ENCODE results near the gene CDK19. TPM values are rescaled to one million over a fixed set of nuclear protein-coding genes. Genes with fewer than 3 reads are reported as not detected.

CDK19 gene
- total and polyA plus RNA-seq, 2 donors (not counting 1 experiment from before 2014, with no cell fraction given), result 11.2 to 11.3 TPM

- Histone ChIP-seq H3K36me3 (ENCODE audit: control insufficient read depth, insufficient read depth, low read length) (no peaks in the 10 kb centered on the region), H3K4me3 (replicated peaks in 1 of 4; ENCODE audit: control extremely low read depth in 1 of 4, insufficient read depth in 1 of 4, low read depth in 3 of 4, low read length in 4 of 4) (no peak overlapping the region), H3K9me3 (ENCODE audit: control insufficient read depth, insufficient read depth, low read depth, low read length) (no peaks in the 10 kb centered on the region), H2AFZ (ENCODE audit: low read length) (no peak overlapping the region), H4K20me1 (ENCODE audit: control insufficient read depth, extremely low read depth, insufficient read depth, low read length) (no peaks in the 10 kb centered on the region), H3K4me2 (ENCODE audit: extremely low read depth, insufficient read depth, low read length) (no peak overlapping the region), H3K27ac (ENCODE audit: insufficient read depth, low read length) (no peak overlapping the region), H3K4me1 (ENCODE audit: control insufficient read depth, extremely low read depth, insufficient read depth, low read length) (no peaks in the 10 kb centered on the region), H3K79me2 (ENCODE audit: control insufficient read depth, insufficient read depth, low read length) (no peaks in the 10 kb centered on the region), H3K9ac (ENCODE audit: insufficient read depth, low read length) (no peak overlapping the region), H3K27me3 (ENCODE audit: control insufficient read depth, insufficient read depth, low read length) (no peaks in the 10 kb centered on the region)
- no peak for DNase-seq (ENCODE audit: low read depth in 2 of 2)
- TF ChIP-seq, protein P1, sequence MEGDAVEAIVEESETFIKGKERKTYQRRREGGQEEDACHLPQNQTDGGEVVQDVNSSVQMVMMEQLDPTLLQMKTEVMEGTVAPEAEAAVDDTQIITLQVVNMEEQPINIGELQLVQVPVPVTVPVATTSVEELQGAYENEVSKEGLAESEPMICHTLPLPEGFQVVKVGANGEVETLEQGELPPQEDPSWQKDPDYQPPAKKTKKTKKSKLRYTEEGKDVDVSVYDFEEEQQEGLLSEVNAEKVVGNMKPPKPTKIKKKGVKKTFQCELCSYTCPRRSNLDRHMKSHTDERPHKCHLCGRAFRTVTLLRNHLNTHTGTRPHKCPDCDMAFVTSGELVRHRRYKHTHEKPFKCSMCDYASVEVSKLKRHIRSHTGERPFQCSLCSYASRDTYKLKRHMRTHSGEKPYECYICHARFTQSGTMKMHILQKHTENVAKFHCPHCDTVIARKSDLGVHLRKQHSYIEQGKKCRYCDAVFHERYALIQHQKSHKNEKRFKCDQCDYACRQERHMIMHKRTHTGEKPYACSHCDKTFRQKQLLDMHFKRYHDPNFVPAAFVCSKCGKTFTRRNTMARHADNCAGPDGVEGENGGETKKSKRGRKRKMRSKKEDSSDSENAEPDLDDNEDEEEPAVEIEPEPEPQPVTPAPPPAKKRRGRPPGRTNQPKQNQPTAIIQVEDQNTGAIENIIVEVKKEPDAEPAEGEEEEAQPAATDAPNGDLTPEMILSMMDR (conservative IDR thresholded peaks at IDR 0.05 in 1 of 2, IDR thresholded peaks at IDR 0.05 in 1 of 2; ENCODE audit: low read depth in 1 of 2, low read length in 2 of 2), result no peak
- TF ChIP-seq EZH2 (IDR thresholded peaks at IDR 0.05; ENCODE audit: low read length, missing control alignments), result no peak
Measured at GRCh38 chr6:110831405-110831804, 16.1 kb upstream of the CDK19 start.

DNA sequence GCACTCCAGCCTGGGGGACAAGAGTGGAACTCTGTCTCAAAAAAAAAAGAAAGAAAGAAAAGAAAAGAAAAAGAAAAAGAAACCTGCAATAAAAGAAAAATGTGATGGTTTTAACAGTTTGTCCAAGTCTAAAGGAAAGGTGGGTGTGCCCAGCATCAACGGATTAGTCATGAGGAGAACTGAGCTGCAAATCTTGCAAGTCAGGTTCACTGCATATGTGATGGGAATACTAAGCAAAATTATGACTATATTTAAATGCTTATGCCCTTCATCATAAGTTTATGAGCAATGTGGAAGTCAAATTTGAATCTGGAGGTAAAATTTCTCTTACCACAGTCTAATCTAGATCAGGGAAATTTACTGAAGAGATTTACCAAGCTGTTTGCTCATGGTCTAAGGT lies 13.1 kb upstream of the CDK19 start:
- no peaks in the 10 kb centered on the region for H3K79me2 ChIP-seq (ENCODE audit: control insufficient read depth, insufficient read depth, low read length)

GRCh38 chr6:110826236-110827129 lies 11.2 kb upstream of the CDK19 start:
- Histone ChIP-seq H3K9ac (ENCODE audit: insufficient read depth, low read length) (no peak overlapping the region), H3K4me1 (ENCODE audit: control insufficient read depth, extremely low read depth, insufficient read depth, low read length) (no peaks in the 10 kb centered on the region), H3K4me3 (replicated peaks in 1 of 4; ENCODE audit: control extremely low read depth in 1 of 4, insufficient read depth in 1 of 4, low read depth in 3 of 4, low read length in 4 of 4) (no peak overlapping the region), H3K4me2 (ENCODE audit: extremely low read depth, insufficient read depth, low read length) (no peak overlapping the region), H2AFZ (ENCODE audit: low read length) (peak overlapping the region; percentile 54), H3K27ac (ENCODE audit: insufficient read depth, low read length) (no peak overlapping the region), H3K27me3 (ENCODE audit: control insufficient read depth, insufficient read depth, low read length) (no peaks in the 10 kb centered on the region), H4K20me1 (ENCODE audit: control insufficient read depth, extremely low read depth, insufficient read depth, low read length) (no peaks in the 10 kb centered on the region), H3K36me3 (ENCODE audit: control insufficient read depth, insufficient read depth, low read length) (no peaks in the 10 kb centered on the region), H3K9me3 (ENCODE audit: control insufficient read depth, insufficient read depth, low read depth, low read length) (no peaks in the 10 kb centered on the region), H3K79me2 (ENCODE audit: control insufficient read depth, insufficient read depth, low read length) (no peaks in the 10 kb centered on the region)
- TF ChIP-seq, protein P1 (conservative IDR thresholded peaks at IDR 0.05 in 1 of 2, IDR thresholded peaks at IDR 0.05 in 1 of 2; ENCODE audit: low read depth in 1 of 2, low read length in 2 of 2), result no peak
- no peak for TF ChIP-seq EZH2 (IDR thresholded peaks at IDR 0.05; ENCODE audit: low read length, missing control alignments)
- peak in 1 of 2 donors; percentile 9 for DNase-seq (ENCODE audit: low read depth in 2 of 2)

More for the DNA sequence above, 13.1 kb upstream of the CDK19 start:
- DNase-seq (ENCODE audit: low read depth in 2 of 2), result peak; percentile 19 to 21
- Histone ChIP-seq H2AFZ (ENCODE audit: low read length) (no peak overlapping the region), H3K4me2 (ENCODE audit: extremely low read depth, insufficient read depth, low read length) (no peak overlapping the region), H3K27ac (ENCODE audit: insufficient read depth, low read length) (no peak overlapping the region), H3K4me3 (replicated peaks in 1 of 4; ENCODE audit: control extremely low read depth in 1 of 4, insufficient read depth in 1 of 4, low read depth in 3 of 4, low read length in 4 of 4) (no peak overlapping the region), H3K27me3 (ENCODE audit: control insufficient read depth, insufficient read depth, low read length) (no peaks in the 10 kb centered on the region), H3K4me1 (ENCODE audit: control insufficient read depth, extremely low read depth, insufficient read depth, low read length) (no peaks in the 10 kb centered on the region), H3K9ac (ENCODE audit: insufficient read depth, low read length) (no peak overlapping the region), H4K20me1 (ENCODE audit: control insufficient read depth, extremely low read depth, insufficient read depth, low read length) (no peaks in the 10 kb centered on the region), H3K36me3 (ENCODE audit: control insufficient read depth, insufficient read depth, low read length) (no peaks in the 10 kb centered on the region), H3K9me3 (ENCODE audit: control insufficient read depth, insufficient read depth, low read depth, low read length) (no peaks in the 10 kb centered on the region)
- TF ChIP-seq, protein P1 (conservative IDR thresholded peaks at IDR 0.05 in 1 of 2, IDR thresholded peaks at IDR 0.05 in 1 of 2; ENCODE audit: low read depth in 1 of 2, low read length in 2 of 2), result no peak
- no peak for TF ChIP-seq EZH2 (IDR thresholded peaks at IDR 0.05; ENCODE audit: low read length, missing control alignments)
